NCI-H774 (cell line): ENCODE results near the gene CCL17.
"Not testable (repeated sequence)": the region's sequence is repeated elsewhere in the genome, so short reads cannot be mapped to it uniquely, and the experiment has no call there.

Experiments used
- DNase-seq: peaks from one replicate; lab custom pipeline; 2025; lab: John Stamatoyannopoulos, UW

Gene CCL17

GRCh38 chr16:57403965-57404817 lies at the start of gene CCL17:
Gene CCL17, plus strand, starts transcription at chr16:57404767. Its CDS starts 9,166 bp downstream, at chr16:57413933.
- no peak for DNase-seq

DNA sequence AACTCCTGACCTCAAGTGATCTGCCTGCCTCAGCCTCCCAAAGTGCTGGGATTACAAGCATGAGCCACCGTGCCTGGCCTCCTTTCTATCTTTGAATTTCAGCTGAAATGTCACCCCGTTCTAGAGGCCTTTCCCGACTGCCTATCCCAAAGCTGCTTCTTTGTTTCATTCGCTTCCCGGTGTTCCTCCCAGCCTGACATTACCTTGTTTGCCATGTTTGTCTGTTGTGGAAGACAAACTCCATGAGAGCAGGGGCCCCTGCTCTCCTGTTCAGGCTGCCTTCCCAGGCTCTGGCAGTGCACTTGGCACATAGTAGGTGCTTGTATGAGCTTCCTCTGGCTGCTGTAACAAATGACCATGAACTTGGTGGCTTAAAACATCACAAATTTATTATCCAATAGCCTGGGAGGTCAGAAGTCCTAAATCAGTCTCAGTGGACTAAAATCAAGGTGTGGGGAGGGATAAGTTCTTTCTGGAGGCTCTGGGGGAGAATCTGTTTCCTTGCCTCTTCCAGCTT lies 48.6 kb upstream of the CCL17 start:
- no peak for DNase-seq

GRCh38 chr16:57356547-57356946 lies 48.0 kb upstream of the CCL17 start:
- DNase-seq: no peak

GRCh38 chr16:57357330-57358085 lies 47.1 kb upstream of the CCL17 start:
- no peak for DNase-seq

DNA sequence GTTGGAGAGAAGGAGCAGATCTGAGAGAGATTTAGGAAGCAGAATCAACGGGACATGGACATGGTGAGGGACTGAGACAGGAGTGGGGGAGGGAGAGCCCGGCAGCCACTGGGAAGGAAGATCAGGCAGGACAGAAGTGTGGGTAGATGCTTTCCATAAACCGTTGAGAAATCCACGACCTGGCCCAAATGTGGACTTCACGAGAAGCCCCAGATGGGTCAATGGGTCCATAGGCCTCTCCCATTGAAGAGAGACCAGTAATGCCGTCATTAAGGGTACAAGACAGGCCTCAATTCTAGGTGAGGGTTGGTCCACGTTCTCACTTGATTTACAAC lies 46.5 kb upstream of the CCL17 start:
- DNase-seq: no peak

GRCh38 chr16:57358527-57359095 lies 46.0 kb upstream of the CCL17 start, which contains the start of gene CCL22:
Gene CCL22, plus strand, starts transcription at chr16:57358783. Its CDS starts 34 bp downstream, at chr16:57358817.
- no peak for DNase-seq

GRCh38 chr16:57360321-57360935 lies 44.1 kb upstream of the CCL17 start:
- no peak for DNase-seq

DNA sequence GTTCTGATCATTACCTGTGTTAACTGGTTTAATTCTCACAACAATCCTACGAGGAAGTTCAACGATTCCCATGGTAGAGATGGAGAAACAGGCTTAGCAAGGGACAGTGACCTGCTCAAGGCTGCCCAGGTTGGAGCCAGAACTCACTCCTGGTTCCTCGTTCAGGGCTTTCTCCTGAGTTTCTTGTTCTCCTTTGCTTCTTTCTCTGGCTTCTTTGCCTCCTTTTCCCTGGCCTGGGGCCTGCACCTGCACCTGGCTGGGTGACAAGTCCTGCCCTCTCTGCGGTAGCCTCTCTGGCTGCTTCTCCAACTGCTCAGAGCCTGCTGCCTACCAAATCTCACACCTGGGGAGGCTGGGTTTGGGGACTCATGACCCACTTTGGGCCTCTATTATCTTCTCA lies 43.2 kb upstream of the CCL17 start:
- no peak for DNase-seq

DNA sequence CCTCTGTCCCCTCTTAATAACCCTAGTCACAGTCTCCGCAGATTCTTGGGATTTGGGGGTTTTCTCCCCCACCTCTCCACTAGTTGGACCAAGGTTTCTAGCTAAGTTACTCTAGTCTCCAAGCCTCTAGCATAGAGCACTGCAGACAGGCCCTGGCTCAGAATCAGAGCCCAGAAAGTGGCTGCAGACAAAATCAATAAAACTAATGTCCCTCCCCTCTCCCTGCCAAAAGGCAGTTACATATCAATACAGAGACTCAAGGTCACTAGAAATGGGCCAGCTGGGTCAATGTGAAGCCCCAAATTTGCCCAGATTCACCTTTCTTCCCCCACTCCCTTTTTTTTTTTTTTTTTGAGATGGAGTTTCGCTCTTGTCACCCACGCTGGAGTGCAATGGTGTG lies 40.4 kb upstream of the CCL17 start:
- no peak for DNase-seq

DNA sequence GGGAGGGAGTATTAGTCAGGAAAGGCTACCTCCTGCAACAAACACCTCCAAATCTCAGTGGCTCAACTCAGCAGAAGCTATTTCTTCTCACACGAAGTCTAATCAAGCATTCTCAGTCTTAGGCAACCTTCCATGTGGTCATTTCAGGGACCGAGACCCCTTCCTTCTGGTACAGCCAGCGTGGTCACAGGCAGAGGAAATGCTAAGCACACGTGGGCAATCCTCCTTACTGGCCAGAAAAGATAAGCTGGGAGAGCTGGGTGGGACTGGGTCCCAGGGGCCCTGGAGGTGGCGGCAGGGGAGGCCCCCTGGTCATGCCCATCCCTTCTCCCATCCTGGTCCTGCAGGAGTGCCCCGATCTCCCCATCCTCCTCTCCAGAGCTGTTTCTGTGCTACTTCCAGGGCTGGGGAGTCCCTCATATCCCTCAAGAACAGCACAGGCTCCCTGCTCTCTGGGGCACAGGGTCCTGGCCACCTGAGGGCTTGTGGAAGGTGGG lies 38.0 kb upstream of the CCL17 start:
- DNase-seq: no peak

DNA sequence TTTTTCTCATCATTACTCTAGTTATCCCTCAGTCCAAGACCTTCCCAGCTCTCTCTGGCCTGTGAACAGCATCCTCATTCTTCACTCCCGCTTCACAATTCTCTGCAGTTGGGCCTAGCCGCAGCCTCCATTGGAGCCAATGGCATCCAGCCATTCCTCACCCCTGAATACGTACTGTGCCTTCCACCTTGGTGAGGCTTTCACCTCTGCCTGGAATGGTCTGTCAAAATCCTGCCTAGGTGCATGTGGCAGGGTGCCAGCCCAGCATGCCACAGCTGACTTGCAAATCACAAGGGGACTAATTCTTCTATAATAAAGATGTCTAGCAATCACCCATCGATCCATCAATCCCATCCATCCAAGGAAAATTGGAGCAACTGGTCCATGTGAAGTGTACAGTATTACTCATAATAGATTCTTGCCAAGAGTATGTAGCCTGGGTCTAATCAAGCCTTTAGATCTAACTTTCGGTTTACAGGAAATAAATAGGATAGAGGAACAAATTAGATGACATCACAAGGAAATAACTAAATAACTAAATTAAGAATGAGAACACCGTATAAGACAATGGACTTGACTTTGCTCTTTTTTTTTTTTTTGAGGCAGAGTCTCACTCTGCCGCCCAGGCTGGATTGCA lies 37.3 kb upstream of the CCL17 start:
- no peak for DNase-seq

DNA sequence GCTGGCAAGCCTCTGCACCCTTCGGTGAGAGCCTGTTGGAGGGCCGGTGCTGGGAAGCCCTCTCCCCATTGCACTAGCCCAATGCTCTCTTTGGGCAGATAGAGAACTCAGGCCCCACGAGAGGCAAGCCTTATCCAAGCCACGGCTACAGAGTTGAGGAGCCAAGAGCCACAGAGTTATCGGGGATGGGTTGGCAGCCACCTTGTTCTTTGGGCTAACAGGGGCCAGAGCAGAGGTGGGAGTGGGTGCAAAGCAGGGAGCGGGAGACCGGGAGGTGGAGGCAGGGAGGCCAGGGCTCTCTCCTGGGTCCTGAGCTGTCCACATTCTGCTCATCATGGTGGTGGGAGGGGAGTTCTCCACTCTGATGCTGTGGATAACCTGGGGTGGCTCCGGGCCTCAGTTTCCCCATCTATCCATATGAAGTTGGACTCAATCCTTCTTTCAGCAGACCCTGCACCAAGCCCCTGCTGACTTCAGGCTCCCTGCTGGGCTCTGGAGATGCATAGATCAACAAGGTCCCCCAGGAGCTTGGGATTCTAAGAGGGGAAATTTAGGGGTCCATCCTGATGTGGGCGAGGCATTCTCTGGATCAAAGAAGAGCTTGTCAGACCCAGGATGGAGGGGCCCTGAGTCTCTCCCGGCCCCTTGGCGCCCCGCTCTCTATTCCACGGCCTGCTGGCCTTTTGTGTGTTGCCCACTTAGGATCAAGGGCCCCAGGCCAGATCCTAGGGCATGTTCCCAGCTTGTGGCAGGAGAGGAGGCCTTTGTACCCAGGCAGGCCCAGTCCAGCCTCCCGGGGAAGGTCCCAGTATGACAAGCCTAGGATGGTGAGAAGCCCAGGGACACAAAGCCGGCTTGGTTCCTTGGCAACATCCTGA lies 32.8 kb upstream of the CCL17 start:
- no peak for DNase-seq

DNA sequence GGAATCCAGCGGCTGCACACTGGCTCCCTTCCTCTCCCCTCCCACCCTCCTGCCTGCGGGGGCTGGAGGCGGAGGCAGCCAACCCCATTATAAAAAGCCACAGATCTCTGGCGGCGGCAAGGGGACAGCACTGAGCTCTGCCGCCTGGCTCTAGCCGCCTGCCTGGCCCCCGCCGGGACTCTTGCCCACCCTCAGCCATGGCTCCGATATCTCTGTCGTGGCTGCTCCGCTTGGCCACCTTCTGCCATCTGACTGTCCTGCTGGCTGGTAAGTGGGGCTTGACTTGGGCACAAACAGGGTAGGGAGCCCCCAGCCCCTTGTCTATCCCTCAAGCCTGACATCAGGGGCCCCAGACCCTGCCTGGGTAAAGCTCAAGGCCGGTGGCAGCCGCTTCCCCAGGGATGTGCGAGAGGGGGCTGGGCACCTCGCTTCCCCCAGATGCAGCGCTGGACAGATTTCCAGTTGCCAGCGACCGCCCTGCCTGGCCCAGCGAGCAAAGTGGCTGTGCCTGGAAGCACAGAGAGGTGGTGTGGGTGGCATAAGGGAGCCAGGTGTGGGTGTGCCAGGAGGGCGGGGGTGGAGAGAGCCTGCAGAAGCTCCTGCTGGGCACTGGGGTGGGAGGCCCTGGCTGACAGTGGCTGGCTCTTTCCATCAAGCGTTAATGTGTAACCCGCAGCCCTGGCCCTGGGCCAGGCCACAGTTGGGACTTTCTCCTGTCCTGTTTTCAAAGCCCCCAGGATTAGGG lies 32.0 kb upstream of the CCL17 start, which contains the start of gene CX3CL1:
CX3CL1 (plus strand) TSS at position 119 of the 745 bp plus-strand sequence; CDS start at position 198, 79 bp downstream.
- DNase-seq: no peak

GRCh38 chr16:57373117-57373947 lies 31.2 kb upstream of the CCL17 start:
- DNase-seq: no peak

DNA sequence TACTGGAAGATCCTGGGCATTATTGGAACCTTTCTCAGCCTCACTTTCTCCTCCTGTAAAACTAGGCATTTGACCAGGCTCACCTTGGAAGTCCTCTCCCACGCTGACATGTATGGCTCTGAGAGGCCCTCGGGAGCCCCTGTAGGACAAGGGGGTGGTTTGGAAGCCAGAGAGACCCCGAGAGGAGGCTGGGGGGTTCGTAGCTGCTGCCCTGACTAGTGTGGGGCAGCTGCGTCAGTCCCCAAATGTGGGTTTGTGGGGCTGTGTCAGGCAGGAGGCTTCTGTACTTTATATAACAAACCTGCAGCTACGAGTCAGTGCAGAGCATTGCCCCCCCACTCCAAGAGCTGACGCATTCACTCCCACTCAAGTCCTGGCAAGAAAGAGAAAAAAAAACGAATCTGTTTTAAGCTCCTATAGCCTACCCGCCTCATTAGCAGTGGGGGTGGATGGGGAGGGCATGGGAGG lies 30.5 kb upstream of the CCL17 start:
- no peak for DNase-seq

DNA sequence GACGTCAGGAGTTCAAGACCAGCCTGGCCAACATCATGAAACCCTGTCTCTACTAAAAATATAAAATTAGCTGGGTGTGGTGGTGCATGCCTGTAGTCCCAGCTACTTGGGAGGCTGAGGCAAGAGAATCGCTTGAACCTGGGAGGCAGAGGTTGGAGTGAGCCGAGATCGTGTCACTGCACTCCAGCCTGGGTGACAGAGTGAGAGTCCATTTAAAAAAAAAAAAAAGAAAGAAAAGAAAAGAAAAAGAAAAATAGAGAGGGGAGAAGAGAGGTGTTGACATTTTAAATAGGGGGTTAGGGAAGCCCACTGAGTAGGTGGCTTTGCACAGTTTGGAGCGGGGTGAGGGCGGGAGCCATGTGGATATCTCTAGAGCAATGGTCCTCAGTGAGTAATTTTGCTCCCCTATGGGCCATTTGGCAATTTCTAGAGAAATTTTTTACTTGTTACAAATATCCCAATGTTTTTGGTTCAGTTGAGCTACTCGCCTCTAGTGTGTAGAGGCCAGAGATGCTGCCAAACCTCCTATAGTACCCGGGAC lies 29.6 kb upstream of the CCL17 start:
- DNase-seq: not testable (repeated sequence)

DNA sequence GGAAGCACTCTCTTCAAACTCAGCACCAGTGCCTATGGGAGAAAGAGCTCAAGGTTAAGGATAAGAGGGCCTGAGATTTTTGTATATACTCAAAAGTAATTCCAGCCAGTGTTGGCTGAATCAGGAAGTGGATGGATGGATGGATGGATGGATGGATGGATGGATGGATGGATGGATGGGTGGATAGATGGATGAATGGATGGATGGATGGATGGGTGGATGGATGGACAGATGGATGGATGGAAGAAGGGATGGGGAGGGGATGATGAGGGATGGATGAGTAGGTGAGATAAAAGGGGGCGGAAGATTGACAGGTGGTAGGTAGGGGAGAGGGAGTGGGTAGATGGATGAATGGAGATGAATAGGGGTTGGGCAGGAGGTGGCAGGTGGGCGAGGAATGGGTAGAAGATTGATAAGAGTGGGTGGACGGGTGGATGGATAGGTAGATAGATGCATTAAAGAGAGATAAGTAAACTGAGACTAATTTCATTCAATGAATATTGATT lies 28.2 kb upstream of the CCL17 start:
- no peak for DNase-seq
